Measurements from ENCODE around the gene DYRK1A. TPM values are rescaled to one million over a fixed set of nuclear protein-coding genes. Genes with fewer than 3 reads are reported as not detected.
A peak's percentile ranks its signal among the peaks of the same experiment; 100 is the strongest.

The DYRK1A gene
- total RNA-seq, 2 experiments from 2014 or later, result 58.4 to 65.1 TPM

GRCh38 chr21:37412603-37413360, 46.2 kb downstream of the DYRK1A start:
- H3K4me3 ChIP-seq (ENCODE audit: low read depth, low read length, poor library complexity, severe bottlenecking), result no peak overlapping the region
- H3K79me2 ChIP-seq (ENCODE audit: insufficient read depth, low read depth, low read length), result peaks cover 100% of the 10 kb centered on the region
- no peaks in the 10 kb centered on the region for H3K9me3 ChIP-seq (ENCODE audit: low read length)
- DNase-seq (ENCODE audit: low spot score), result no peak
- intact Hi-C loops (cut with micrococcal nuclease; ENCODE audit: unreplicated experiment), result no loop called here
- H3K4me1 ChIP-seq (ENCODE audit: insufficient read depth, low read length, poor library complexity, severe bottlenecking), result peaks cover 28% of the 10 kb centered on the region
- 0 out of 2 replicates have a peak overlapping the region, but pooled peaks have one; percentile 2 for H3K4me2 ChIP-seq (ENCODE audit: low read length)
- H3K9me2 ChIP-seq (ENCODE audit: insufficient read depth, low read length), result no peaks in the 10 kb centered on the region
- ChIA-PET CTCF (ENCODE audit: unreplicated experiment) (no interaction called here), POLR2A (no interaction called here)
- H4K20me1 ChIP-seq (ENCODE audit: insufficient read depth, low read length), result peaks cover 60% of the 10 kb centered on the region
- no TSS peak for BruUV-seq (replicated peaks)
- H3K27ac ChIP-seq (ENCODE audit: low read depth, low read length, poor library complexity, severe bottlenecking), result no peak overlapping the region
- no peak overlapping the region for H2AFZ ChIP-seq (ENCODE audit: low read length)
- TF ChIP-seq CTCF (conservative IDR thresholded peaks at IDR 0.05; ENCODE audit: low read length) (no peak), EZH2phosphoT487 (IDR thresholded peaks at IDR 0.05; ENCODE audit: borderline replicate concordance, low read depth, low read length) (no peak)
- H3K36me3 ChIP-seq (ENCODE audit: insufficient read depth, low read length), result peaks cover 24% of the 10 kb centered on the region

GRCh38 chr21:37413553-37414291, 47.1 kb downstream of the DYRK1A start:
- Histone ChIP-seq H2AFZ (ENCODE audit: low read length) (no peak overlapping the region), H3K4me1 (ENCODE audit: insufficient read depth, low read length, poor library complexity, severe bottlenecking) (peaks cover 28% of the 10 kb centered on the region), H3K4me3 (ENCODE audit: low read depth, low read length, poor library complexity, severe bottlenecking) (no peak overlapping the region), H3K9me2 (ENCODE audit: insufficient read depth, low read length) (no peaks in the 10 kb centered on the region), H3K9me3 (ENCODE audit: low read length) (no peaks in the 10 kb centered on the region), H3K36me3 (ENCODE audit: insufficient read depth, low read length) (peaks cover 17% of the 10 kb centered on the region), H3K79me2 (ENCODE audit: insufficient read depth, low read depth, low read length) (peaks cover 100% of the 10 kb centered on the region), H3K4me2 (ENCODE audit: low read length) (peak overlapping the region; percentile 4; the same call in 1 of the 2 replicates), H4K20me1 (ENCODE audit: insufficient read depth, low read length) (peaks cover 61% of the 10 kb centered on the region), H3K27ac (ENCODE audit: low read depth, low read length, poor library complexity, severe bottlenecking) (no peak overlapping the region)
- DNase-seq (ENCODE audit: low spot score), result peak; percentile 31
- intact Hi-C loops (cut with micrococcal nuclease; ENCODE audit: unreplicated experiment), result no loop called here
- ChIA-PET POLR2A (no interaction called here), CTCF (ENCODE audit: unreplicated experiment) (no interaction called here)
- BruUV-seq (replicated peaks), result no TSS peak
- TF ChIP-seq EZH2phosphoT487 (IDR thresholded peaks at IDR 0.05; ENCODE audit: borderline replicate concordance, low read depth, low read length) (no peak), CTCF (conservative IDR thresholded peaks at IDR 0.05; ENCODE audit: low read length) (no peak)
